DMS 273 (cell line): Measurements from ENCODE around the gene EPHA3.

ENCODE experiments used
- DNase-seq: peaks from one replicate; lab custom pipeline; 2025; ENCODE audit not compliant: unreplicated experiment; lab: John Stamatoyannopoulos, UW

EPHA3 gene

DNA sequence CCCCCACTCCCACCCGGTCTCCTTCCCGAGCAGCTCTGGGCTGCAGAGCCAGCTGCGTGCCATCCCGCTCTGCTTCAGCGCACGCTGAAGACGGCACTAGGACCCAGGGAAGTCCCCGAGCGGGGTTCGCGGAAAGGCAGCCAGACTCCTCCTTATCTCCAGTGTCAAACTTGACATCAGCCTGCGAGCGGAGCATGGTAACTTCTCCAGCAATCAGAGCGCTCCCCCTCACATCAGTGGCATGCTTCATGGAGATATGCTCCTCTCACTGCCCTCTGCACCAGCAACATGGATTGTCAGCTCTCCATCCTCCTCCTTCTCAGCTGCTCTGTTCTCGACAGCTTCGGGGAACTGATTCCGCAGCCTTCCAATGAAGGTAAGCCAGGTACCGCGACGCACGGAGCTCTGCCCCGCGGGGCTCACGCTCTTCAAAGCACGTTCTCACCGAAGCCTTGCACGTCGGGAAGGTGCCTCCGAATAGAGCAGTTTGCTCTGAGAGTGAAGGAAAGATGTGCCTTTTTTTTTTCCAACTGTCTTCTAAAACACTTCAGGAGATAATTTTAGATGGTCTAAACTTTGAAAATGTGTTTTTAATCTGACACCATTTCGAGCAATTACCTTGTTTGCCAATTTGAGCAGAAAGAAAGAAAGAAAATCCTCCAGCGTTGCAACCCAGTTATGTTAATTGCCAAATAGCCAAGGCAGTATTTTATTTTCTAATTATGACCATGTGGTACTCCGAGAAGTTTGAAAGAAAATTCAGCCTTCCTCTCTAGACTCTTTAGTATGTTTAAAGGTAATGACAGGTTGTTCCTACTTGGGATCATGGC is at the start of gene EPHA3:
Gene EPHA3, plus strand, starts transcription at position 161 of the 830 bp plus-strand sequence. Its CDS starts 128 bp downstream, at position 289.
- DNase-seq, result peak; percentile 94

GRCh38 chr3:89058371-89058770 is 49.0 kb upstream of the EPHA3 start:
- no peak for DNase-seq

GRCh38 chr3:89059211-89059925 is 48.1 kb upstream of the EPHA3 start:
- DNase-seq, result no peak

GRCh38 chr3:89061259-89061658 is 46.2 kb upstream of the EPHA3 start:
- no peak for DNase-seq

DNA sequence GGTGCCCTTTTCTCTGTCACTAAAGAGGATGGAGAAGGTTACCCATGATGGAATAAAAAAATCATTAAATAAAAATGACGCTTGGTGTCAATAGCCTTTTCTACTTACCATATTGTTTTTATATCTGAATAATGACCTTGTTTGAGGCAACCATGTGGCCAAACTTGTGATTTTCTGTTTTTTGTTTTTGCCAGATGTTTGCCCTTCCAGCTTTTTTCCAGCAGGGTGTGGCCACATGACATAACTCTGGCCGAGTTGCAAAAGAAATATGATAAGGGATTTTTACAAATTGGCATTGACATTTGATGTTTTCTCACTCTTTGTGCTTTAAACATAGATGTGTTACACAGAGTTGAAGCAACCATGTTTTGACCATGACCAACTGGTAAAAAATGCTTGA is 39.7 kb upstream of the EPHA3 start:
- DNase-seq, result no peak

DNA sequence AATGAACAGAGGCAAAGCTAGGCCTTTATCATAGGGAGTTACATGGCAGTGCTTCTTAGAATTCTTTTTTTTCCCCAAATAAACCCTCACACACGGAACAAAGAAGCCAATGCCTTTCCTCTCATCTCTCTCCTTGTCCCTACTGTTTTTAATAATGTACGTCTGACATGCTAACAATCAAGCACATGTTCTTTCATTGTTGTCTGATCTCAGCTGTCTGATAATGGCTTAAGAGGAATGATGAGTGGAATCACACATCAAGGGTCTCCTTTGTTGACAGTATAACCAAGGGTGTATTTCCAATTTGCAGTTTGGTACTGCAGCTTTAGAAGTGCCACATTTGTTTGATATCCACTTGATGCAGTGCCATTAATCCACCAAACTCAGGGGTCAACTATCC is 34.8 kb upstream of the EPHA3 start:
- DNase-seq, result no peak

GRCh38 chr3:89079944-89080343 is 27.5 kb upstream of the EPHA3 start:
- no peak for DNase-seq

- no peak for DNase-seq
Observed at GRCh38 chr3:89087851-89088250, 19.6 kb upstream of the EPHA3 start.

DNA sequence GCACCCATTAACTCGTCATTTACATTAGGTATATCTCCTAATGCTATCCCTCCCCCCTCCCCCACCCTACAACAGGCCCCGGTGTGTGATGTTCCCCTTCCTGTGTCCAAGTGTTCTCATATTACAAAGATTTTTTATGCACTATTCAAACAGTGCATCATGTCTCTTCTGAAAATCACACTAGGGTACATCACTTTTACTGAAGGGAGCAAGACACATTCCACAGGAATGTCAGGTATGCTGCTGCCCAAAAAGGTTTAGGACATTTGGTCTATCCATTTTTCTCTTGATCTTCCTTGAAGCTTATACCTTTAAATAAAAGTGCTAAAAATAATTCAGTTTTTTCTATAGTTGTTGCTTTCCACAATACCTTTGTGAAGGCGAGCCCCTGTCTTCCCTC is 9.2 kb upstream of the EPHA3 start:
- no peak for DNase-seq

- DNase-seq, result peak; percentile 72
Observed at GRCh38 chr3:89098964-89099585, 8.3 kb upstream of the EPHA3 start.

DNA sequence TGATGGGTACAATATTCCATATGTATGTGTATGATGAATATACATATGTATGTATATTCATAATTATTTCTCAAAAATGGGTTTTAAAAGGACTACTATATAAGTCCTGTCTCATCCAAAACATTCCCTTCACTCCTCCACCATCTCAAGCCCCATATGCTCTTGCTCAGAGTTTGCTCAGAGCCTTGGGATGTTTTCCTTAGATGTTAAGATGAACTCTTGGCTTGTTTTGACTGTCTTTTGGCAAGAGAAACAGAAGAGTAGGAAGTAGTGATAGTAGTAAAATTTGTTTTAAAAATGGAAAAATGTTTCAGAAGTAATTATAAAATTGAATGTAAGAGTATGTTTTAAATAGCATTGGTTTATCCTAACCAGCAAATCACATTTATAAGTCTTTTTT is 6.2 kb upstream of the EPHA3 start:
- no peak for DNase-seq

DNA sequence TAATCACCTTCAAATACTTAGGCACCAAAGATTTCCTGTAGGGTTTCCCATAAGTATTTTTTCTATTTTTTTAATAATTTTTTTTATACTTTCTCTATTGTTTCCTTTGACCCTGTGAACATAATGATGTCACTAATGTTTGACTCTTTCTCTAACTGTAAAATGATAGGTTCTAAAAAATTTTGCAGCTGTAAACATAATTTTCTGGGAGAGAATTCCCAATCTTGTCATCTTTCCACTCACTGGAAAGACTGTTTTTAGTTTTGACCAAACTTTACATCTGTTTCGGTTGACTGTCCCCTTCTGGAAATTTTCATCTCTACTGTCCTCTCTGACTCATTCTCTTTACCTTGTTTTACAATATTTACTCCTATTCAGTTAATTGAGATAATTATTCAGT is 5.5 kb upstream of the EPHA3 start:
- no peak for DNase-seq

GRCh38 chr3:89104499-89104898 is 2.9 kb upstream of the EPHA3 start:
- DNase-seq, result no peak

DNA sequence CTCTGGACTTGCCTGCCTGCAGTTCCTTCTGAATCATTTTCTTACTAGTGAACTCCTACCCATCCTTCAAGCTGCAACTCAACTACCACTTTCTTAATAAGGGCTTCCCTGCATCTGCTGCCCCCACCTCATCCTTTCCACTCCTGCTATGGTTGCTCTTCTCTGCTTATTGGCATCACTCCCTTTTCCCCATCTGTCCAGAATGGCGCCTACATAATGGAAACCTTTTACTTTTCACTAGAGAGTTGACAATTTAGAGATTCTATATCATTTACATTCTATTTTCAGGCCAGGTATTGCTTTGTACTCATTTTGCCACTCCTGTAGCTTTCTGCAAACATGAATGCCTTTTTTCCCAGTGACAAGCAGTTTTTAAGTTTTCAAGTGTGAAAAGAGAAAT is 1.9 kb upstream of the EPHA3 start:
- DNase-seq, result peak; percentile 13

- peak; percentile 62 for DNase-seq
Observed at GRCh38 chr3:89108291-89108550, 800 bp downstream of the EPHA3 start.

DNA sequence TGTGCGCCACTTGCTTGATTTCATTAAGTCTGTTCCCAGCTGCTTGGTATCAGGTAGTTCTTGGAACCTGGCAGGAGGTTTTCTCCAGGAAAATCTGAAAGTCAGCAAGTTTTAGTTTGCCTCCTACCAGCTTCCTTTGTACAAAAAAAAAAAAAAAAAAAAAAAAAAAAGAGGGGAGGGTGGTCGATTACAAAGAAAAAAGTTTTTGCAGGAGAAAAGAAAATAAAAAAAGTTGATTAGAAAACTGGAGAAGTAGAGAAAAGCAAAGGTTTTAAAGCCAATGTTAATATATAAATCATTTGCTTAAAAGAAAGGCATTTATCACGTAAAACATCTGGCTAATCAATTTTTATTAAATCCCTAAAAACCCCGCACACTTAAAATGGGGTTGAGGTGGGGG is 5.9 kb downstream of the EPHA3 start:
- peak; percentile 58 for DNase-seq

- peak; percentile 91 for DNase-seq
Observed at GRCh38 chr3:89113893-89114840, 6.7 kb downstream of the EPHA3 start.

GRCh38 chr3:89114841-89115223 is 7.4 kb downstream of the EPHA3 start:
- peak; percentile 62 for DNase-seq

DNA sequence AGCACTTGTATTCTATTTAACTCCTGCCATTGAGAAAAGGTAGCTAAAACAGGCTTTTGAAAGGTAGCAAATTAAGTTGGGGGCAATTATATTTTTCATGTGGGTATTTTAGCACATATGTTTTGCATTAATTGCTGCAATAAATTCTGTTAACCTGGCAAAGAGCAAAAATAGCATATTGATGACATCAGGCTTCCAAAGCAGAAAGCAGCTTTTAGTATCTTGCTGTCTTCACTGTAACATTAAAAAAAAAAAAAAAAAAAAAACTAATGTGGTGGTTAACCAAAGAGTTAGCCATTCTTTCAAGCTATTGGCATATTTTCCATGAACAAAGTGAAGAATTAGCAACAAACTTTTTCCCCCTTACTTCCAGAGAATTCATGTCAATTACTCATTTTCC is 9.1 kb downstream of the EPHA3 start:
- DNase-seq, result peak; percentile 16

DNA sequence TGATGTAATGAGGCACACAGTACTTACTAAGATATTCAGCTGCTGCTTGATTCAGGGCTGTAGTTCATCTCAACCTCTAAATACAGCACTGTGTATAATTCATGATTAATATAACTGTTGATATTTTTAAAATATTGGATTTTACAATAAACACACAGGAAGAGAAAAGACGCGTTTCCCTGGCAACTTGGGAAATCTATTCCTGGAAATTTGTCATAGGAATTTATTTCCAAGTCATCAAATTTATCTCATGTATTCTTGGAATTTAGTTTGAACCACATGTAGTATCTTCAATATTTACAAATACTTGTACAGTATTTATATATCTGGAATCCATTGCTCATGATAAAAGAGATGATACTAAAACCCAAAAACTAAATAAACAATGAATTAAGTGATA is 30.6 kb downstream of the EPHA3 start:
- no peak for DNase-seq

GRCh38 chr3:89139870-89140269 is 32.4 kb downstream of the EPHA3 start:
- DNase-seq, result no peak
